ENCODE measurements around the gene AKAP1. TPM values are rescaled to one million over a fixed set of nuclear protein-coding genes. Genes with fewer than 3 reads are reported as not detected.

Gene AKAP1
- total and polyA plus RNA-seq, 8 donors, result 6.6 to 348 (median 59.4) TPM

- no peak overlapping the region for H3K27ac ChIP-seq
- intact Hi-C loops (cut with DNase I; ENCODE audit: low total_unique reads), result no loop called here
- WGBS, 5 donors, result 84 to 90% (median 88%) methylated on average over 2 of the region's 2 CpGs
- H3K4me3 ChIP-seq, result no peak overlapping the region
- peaks cover 0 to 3% (median 0%) of the 10 kb centered on the region in 4 donors for H3K36me3 ChIP-seq
- peaks cover 0 to 19% (median 8%) of the 10 kb centered on the region in 4 donors for H3K4me1 ChIP-seq
- TF ChIP-seq POLR2AphosphoS5 (IDR thresholded peaks at IDR 0.05) (no peak), POLR2A (IDR thresholded peaks at IDR 0.05) (no peak)
- TF ChIP-seq, protein P1, sequence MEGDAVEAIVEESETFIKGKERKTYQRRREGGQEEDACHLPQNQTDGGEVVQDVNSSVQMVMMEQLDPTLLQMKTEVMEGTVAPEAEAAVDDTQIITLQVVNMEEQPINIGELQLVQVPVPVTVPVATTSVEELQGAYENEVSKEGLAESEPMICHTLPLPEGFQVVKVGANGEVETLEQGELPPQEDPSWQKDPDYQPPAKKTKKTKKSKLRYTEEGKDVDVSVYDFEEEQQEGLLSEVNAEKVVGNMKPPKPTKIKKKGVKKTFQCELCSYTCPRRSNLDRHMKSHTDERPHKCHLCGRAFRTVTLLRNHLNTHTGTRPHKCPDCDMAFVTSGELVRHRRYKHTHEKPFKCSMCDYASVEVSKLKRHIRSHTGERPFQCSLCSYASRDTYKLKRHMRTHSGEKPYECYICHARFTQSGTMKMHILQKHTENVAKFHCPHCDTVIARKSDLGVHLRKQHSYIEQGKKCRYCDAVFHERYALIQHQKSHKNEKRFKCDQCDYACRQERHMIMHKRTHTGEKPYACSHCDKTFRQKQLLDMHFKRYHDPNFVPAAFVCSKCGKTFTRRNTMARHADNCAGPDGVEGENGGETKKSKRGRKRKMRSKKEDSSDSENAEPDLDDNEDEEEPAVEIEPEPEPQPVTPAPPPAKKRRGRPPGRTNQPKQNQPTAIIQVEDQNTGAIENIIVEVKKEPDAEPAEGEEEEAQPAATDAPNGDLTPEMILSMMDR (IDR thresholded peaks at IDR 0.05), result no peak
- no peak for DNase-seq
- no peaks in the 10 kb centered on the region for H3K9me3 ChIP-seq
- no peaks in the 10 kb centered on the region for H3K27me3 ChIP-seq
These were observed 4.3 kb upstream of the AKAP1 start for GRCh38 chr17:57080718-57081117.

GRCh38 chr17:57082441-57082840, 2.6 kb upstream of the AKAP1 start:
- no peaks in the 10 kb centered on the region for H3K9me3 ChIP-seq
- H3K27me3 ChIP-seq, result no peaks in the 10 kb centered on the region
- 68 to 86% (median 84%) methylated on average over 2 of the region's 2 CpGs for WGBS, 5 donors
- no peak overlapping the region for H3K4me3 ChIP-seq
- no peak for DNase-seq
- H3K4me1 ChIP-seq, result peaks cover 6 to 30% (median 20%) of the 10 kb centered on the region in 4 donors
- peak overlapping the region in 1 of 5 donors; percentile 98 for H3K27ac ChIP-seq
- H3K36me3 ChIP-seq, result peaks cover 0 to 3% (median 0%) of the 10 kb centered on the region in 4 donors
- TF ChIP-seq EP300 (IDR thresholded peaks at IDR 0.05) (no peak), POLR2A (IDR thresholded peaks at IDR 0.05) (no peak), POLR2AphosphoS5 (IDR thresholded peaks at IDR 0.05) (no peak)
- TF ChIP-seq, protein P1 (IDR thresholded peaks at IDR 0.05), result no peak
- intact Hi-C loops (cut with DNase I; ENCODE audit: low total_unique reads), result no loop called here

- Histone ChIP-seq H3K36me3 (no peaks in the 10 kb centered on the region), H3K27ac (peak overlapping the region; percentile 92 to 98 (median 97)), H3K9me3 (no peaks in the 10 kb centered on the region), H3K4me3 (peak overlapping the region; percentile 76 to 93 (median 88)), H3K4me1 (peaks cover 25 to 50% (median 40%) of the 10 kb centered on the region in 4 donors), H3K27me3 (no peaks in the 10 kb centered on the region)
- TF ChIP-seq POLR2A (IDR thresholded peaks at IDR 0.05) (no peak), EP300 (IDR thresholded peaks at IDR 0.05) (no peak), POLR2AphosphoS5 (IDR thresholded peaks at IDR 0.05) (no peak)
- TF ChIP-seq, protein P1 (IDR thresholded peaks at IDR 0.05), result no peak
- no peak for DNase-seq
- WGBS, 5 donors, result 0 to 2% (median 0%) methylated on average over 7 of the region's 7 CpGs
- intact Hi-C loops (cut with DNase I; ENCODE audit: low total_unique reads), result no loop called here
These were observed 665 bp upstream of the AKAP1 start for GRCh38 chr17:57084361-57084801.

- intact Hi-C loops (cut with DNase I; ENCODE audit: low total_unique reads), result no loop called here
- peaks cover 36 to 61% (median 51%) of the 10 kb centered on the region in 4 donors for H3K4me1 ChIP-seq
These were observed 512 bp downstream of the AKAP1 start for GRCh38 chr17:57085448-57086068.

More at GRCh38 chr17:57085448-57086068, 512 bp downstream of the AKAP1 start:
- peak overlapping the region; percentile 76 to 93 (median 88) for H3K4me3 ChIP-seq
- H3K36me3 ChIP-seq, result no peaks in the 10 kb centered on the region
- no peaks in the 10 kb centered on the region for H3K27me3 ChIP-seq
- H3K27ac ChIP-seq, result peak overlapping the region; percentile 92 to 98 (median 97)
- H3K9me3 ChIP-seq, result no peaks in the 10 kb centered on the region
- no peak for TF ChIP-seq EP300 (IDR thresholded peaks at IDR 0.05)
- TF ChIP-seq POLR2AphosphoS5 (IDR thresholded peaks at IDR 0.05), result peak in 2 of 3 donors; percentile 42 to 60
- no peak for TF ChIP-seq POLR2A (IDR thresholded peaks at IDR 0.05)
- TF ChIP-seq, protein P1 (IDR thresholded peaks at IDR 0.05), result no peak
- WGBS, 5 donors, result 0 to 5% (median 1%) methylated on average over 7 to 75 of the region's 75 CpGs
- peak; percentile 80 to 89 for DNase-seq
